Measurements from ENCODE around the gene LPIN2.

Gene LPIN2

DNA sequence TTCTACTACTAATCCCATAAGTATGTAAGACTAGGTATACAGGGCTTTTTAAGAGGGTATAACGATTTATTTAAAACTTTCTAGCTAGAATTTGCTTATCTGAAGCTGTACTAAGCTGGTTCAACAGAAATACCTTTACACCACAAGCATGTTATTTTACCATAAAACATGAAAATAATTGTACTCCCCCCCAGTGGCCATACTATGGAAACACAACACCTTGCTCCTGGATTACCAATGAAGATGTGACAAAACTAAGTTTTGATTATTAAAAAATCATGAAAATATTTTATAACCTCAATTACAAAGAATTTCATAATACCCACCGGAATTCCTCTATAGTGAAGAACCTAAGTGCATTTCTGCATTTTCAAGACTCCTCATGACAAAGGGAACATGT lies 27.3 kb downstream of the LPIN2 start:
- Histone ChIP-seq H3K27ac (ENCODE audit: low read depth, low read length, poor library complexity, severe bottlenecking) (no peak overlapping the region), H3K4me1 (ENCODE audit: insufficient read depth, low read length, severe bottlenecking) (peaks cover 17% of the 10 kb centered on the region), H3K36me3 (ENCODE audit: insufficient read depth, low read length) (no peaks in the 10 kb centered on the region), H3K9ac (ENCODE audit: low read length) (no peak overlapping the region), H3K4me2 (ENCODE audit: low read length) (no peak overlapping the region), H4K20me1 (ENCODE audit: insufficient read depth, low read length) (no peaks in the 10 kb centered on the region), H3K9me2 (ENCODE audit: low read depth, low read length) (no peaks in the 10 kb centered on the region), H2AFZ (ENCODE audit: low read length) (no peak overlapping the region), H3K9me3 (ENCODE audit: low read length) (no peaks in the 10 kb centered on the region), H3K4me3 (ENCODE audit: low read depth, low read length, poor library complexity, severe bottlenecking) (no peak overlapping the region), H3K79me2 (ENCODE audit: insufficient read depth, low read length) (no peaks in the 10 kb centered on the region), H3F3A (ENCODE audit: insufficient read depth, low read length) (no peaks in the 10 kb centered on the region), H3K27me3 (ENCODE audit: insufficient read depth, low read length) (no peaks in the 10 kb centered on the region)
- TF ChIP-seq, protein P1, sequence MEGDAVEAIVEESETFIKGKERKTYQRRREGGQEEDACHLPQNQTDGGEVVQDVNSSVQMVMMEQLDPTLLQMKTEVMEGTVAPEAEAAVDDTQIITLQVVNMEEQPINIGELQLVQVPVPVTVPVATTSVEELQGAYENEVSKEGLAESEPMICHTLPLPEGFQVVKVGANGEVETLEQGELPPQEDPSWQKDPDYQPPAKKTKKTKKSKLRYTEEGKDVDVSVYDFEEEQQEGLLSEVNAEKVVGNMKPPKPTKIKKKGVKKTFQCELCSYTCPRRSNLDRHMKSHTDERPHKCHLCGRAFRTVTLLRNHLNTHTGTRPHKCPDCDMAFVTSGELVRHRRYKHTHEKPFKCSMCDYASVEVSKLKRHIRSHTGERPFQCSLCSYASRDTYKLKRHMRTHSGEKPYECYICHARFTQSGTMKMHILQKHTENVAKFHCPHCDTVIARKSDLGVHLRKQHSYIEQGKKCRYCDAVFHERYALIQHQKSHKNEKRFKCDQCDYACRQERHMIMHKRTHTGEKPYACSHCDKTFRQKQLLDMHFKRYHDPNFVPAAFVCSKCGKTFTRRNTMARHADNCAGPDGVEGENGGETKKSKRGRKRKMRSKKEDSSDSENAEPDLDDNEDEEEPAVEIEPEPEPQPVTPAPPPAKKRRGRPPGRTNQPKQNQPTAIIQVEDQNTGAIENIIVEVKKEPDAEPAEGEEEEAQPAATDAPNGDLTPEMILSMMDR (IDR thresholded peaks at IDR 0.05; ENCODE audit: low read length) = peak; percentile 43; the same call in 1 of the 2 replicates
- no peak for TF ChIP-seq EZH2 (IDR thresholded peaks at IDR 0.05; ENCODE audit: borderline replicate concordance, low read length)

DNA sequence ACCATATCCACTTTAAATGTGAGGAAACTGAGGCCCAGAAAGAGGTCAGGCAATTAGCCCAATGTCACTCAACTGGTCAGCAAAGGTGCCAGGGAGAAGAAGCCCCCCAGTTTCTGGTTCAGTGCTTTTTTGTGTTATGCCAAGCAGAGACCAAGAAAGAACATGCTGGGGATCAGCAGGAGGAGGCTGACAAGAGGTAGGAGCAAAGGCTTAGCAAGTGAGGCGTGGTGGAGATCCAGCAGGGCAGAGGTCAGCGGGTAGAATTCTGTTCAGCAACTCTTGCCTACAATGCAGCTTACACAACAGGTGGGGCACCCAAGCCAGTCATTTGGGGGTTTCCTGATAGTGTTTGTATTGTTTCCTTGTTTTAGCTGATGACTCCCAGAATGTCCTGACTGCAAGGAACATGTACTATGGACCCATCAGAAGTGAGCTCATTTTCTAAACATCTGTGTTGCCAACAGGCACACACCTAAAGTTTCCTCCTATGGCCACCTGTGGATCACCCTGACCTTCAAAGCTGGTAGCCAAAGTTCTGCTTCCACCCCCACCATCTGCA lies 28.2 kb downstream of the LPIN2 start:
- H3F3A ChIP-seq (ENCODE audit: insufficient read depth, low read length) = no peaks in the 10 kb centered on the region
- no peak overlapping the region for H3K4me3 ChIP-seq (ENCODE audit: low read depth, low read length, poor library complexity, severe bottlenecking)
- no peaks in the 10 kb centered on the region for H3K9me2 ChIP-seq (ENCODE audit: low read depth, low read length)
- no peak overlapping the region for H2AFZ ChIP-seq (ENCODE audit: low read length)
- no peaks in the 10 kb centered on the region for H3K9me3 ChIP-seq (ENCODE audit: low read length)
- no peak overlapping the region for H3K4me2 ChIP-seq (ENCODE audit: low read length)
- H3K27ac ChIP-seq (ENCODE audit: low read depth, low read length, poor library complexity, severe bottlenecking) = no peak overlapping the region
- no peaks in the 10 kb centered on the region for H4K20me1 ChIP-seq (ENCODE audit: insufficient read depth, low read length)
- no peak overlapping the region for H3K9ac ChIP-seq (ENCODE audit: low read length)
- TF ChIP-seq, protein P1 (IDR thresholded peaks at IDR 0.05; ENCODE audit: low read length) = no peak
- TF ChIP-seq EZH2 (IDR thresholded peaks at IDR 0.05; ENCODE audit: borderline replicate concordance, low read length) = no peak
- H3K27me3 ChIP-seq (ENCODE audit: insufficient read depth, low read length) = no peaks in the 10 kb centered on the region
- H3K4me1 ChIP-seq (ENCODE audit: insufficient read depth, low read length, severe bottlenecking) = peaks cover 25% of the 10 kb centered on the region
- H3K79me2 ChIP-seq (ENCODE audit: insufficient read depth, low read length) = no peaks in the 10 kb centered on the region
- no peaks in the 10 kb centered on the region for H3K36me3 ChIP-seq (ENCODE audit: insufficient read depth, low read length)

DNA sequence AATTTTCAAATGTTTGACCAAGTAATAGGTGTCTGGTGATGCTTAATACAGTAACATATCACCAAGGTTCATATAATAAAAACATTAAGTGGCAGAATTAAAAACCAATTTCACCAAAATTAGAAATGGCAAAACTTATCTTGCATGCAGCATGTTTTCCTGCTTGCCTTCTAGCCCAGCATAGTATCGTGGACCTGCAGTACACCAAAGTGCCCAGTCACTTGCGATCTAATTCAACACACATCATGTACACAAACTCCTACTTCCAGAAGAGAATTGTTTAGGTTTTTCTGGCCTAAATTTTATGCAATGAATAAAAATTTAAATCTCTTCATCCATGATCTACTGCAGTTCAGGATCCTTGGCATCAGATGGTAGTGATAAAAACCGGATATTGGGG lies 28.9 kb downstream of the LPIN2 start:
- no peaks in the 10 kb centered on the region for H3F3A ChIP-seq (ENCODE audit: insufficient read depth, low read length)
- no peaks in the 10 kb centered on the region for H3K9me2 ChIP-seq (ENCODE audit: low read depth, low read length)
- no peaks in the 10 kb centered on the region for H3K9me3 ChIP-seq (ENCODE audit: low read length)
- no peak overlapping the region for H3K4me2 ChIP-seq (ENCODE audit: low read length)
- H3K27ac ChIP-seq (ENCODE audit: low read depth, low read length, poor library complexity, severe bottlenecking) = no peak overlapping the region
- no peak for TF ChIP-seq EZH2 (IDR thresholded peaks at IDR 0.05; ENCODE audit: borderline replicate concordance, low read length)
- TF ChIP-seq, protein P1 (IDR thresholded peaks at IDR 0.05; ENCODE audit: low read length) = no peak
- peaks cover 30% of the 10 kb centered on the region for H3K4me1 ChIP-seq (ENCODE audit: insufficient read depth, low read length, severe bottlenecking)
- no peaks in the 10 kb centered on the region for H4K20me1 ChIP-seq (ENCODE audit: insufficient read depth, low read length)
- H3K27me3 ChIP-seq (ENCODE audit: insufficient read depth, low read length) = no peaks in the 10 kb centered on the region
- H3K4me3 ChIP-seq (ENCODE audit: low read depth, low read length, poor library complexity, severe bottlenecking) = no peak overlapping the region
- H3K9ac ChIP-seq (ENCODE audit: low read length) = no peak overlapping the region
- H3K79me2 ChIP-seq (ENCODE audit: insufficient read depth, low read length) = no peaks in the 10 kb centered on the region
- no peaks in the 10 kb centered on the region for H3K36me3 ChIP-seq (ENCODE audit: insufficient read depth, low read length)
- no peak overlapping the region for H2AFZ ChIP-seq (ENCODE audit: low read length)

Measured in OCI-LY1 (cell line).